Stimulated activated CD8-positive, alpha-beta memory T cell treated with anti-CD3 and anti-CD28 coated beads, Interleukin-7, amount 100 ng/mL, for 48 hours (primary cell): ENCODE data around the gene RBM44.
"Not testable (repeated sequence)": the region's sequence is repeated elsewhere in the genome, so short reads cannot be mapped to it uniquely, and the experiment has no call there.

Experiments
- DNase-seq, 2 donors: peaks; one replicate each; pipeline ENCODE4 v3.0.0-alpha.2; 2020; ENCODE audit warnings: low read depth in 1 of 2; ENCODE audit errors: extremely low read depth in 1 of 2

The RBM44 gene

GRCh38 chr2:237854295-237854694 is 55.7 kb downstream of the RBM44 start:
- no peak for DNase-seq

GRCh38 chr2:237857791-237858190 is 59.2 kb downstream of the RBM44 start:
- no peak for DNase-seq

GRCh38 chr2:237858294-237859081 is 59.9 kb downstream of the RBM44 start:
- DNase-seq: peak in 1 of 2 donors; percentile 18

GRCh38 chr2:237859082-237859433 is 60.5 kb downstream of the RBM44 start:
- DNase-seq: no peak

GRCh38 chr2:237859533-237860272 is 61.1 kb downstream of the RBM44 start, which contains the start of gene RAMP1:
TSS of gene RAMP1 (plus strand) at chr2:237859623. CDS start at chr2:237859676, 53 bp downstream.
- no peak for DNase-seq

- no peak for DNase-seq
Observed at GRCh38 chr2:237860273-237860935, 61.8 kb downstream of the RBM44 start.

GRCh38 chr2:237861875-237862527 is 63.4 kb downstream of the RBM44 start:
- no peak for DNase-seq

- DNase-seq: no peak
Observed at GRCh38 chr2:237862528-237862895, 63.9 kb downstream of the RBM44 start.

GRCh38 chr2:237863102-237863511 is 64.5 kb downstream of the RBM44 start:
- no peak for DNase-seq

- DNase-seq: no peak
Observed at GRCh38 chr2:237863689-237864443, 65.3 kb downstream of the RBM44 start.

- DNase-seq: no peak
Observed at GRCh38 chr2:237864444-237864931, 65.9 kb downstream of the RBM44 start.

- no peak for DNase-seq
Observed at GRCh38 chr2:237864940-237865622, 66.5 kb downstream of the RBM44 start.

GRCh38 chr2:237865623-237866041 is 67.1 kb downstream of the RBM44 start:
- DNase-seq: no peak

GRCh38 chr2:237866101-237866621 is 67.6 kb downstream of the RBM44 start:
- no peak for DNase-seq

GRCh38 chr2:237867465-237867864 is 68.9 kb downstream of the RBM44 start:
- DNase-seq: no peak

- not testable (repeated sequence) for DNase-seq
Observed at GRCh38 chr2:237868074-237868473, 69.5 kb downstream of the RBM44 start.

- no peak for DNase-seq
Observed at GRCh38 chr2:237868631-237869342, 70.2 kb downstream of the RBM44 start.

- no peak for DNase-seq
Observed at GRCh38 chr2:237869343-237870102, 70.9 kb downstream of the RBM44 start.
